ENCODE measurements around the gene RBMS3. TPM values are rescaled to one million over a fixed set of nuclear protein-coding genes. Genes with fewer than 3 reads are reported as not detected.

Gene RBMS3
- total and polyA plus RNA-seq, 2 of the 13 experiments (the other 11 are each of a cell fraction or from before 2014, with no cell fraction given): not detected

GRCh38 chr3:29559741-29560465 lies 279.0 kb downstream of the RBMS3 start:
- ATAC-seq (no peak), DNase-seq (ENCODE audit: low spot score) (no peak), FAIRE-seq (no peak)
- H3K4me2 ChIP-seq (ENCODE audit: low read depth, low read length): no peak overlapping the region
- ChIA-PET POLR2A (no interaction called here), CTCF (ENCODE audit: low intra/inter-chr PET ratio, low total read pairs) (no interaction called here)
- no TSS peak for BruUV-seq (replicated peaks)
- WGBS (ENCODE audit: low lambda C conversion rate): 2% methylated on average over 1 of the region's 1 CpG
- H3K27me3 ChIP-seq (ENCODE audit: control insufficient read depth in 1 of 2, insufficient read depth in 2 of 2, low read length in 2 of 2): no peaks in the 10 kb centered on the region
- H3K36me3 ChIP-seq (replicated peaks in 1 of 2; ENCODE audit: control insufficient read depth in 1 of 2, insufficient read depth in 2 of 2, low read length in 2 of 2): no peaks in the 10 kb centered on the region
- no peaks in the 10 kb centered on the region for H3K79me2 ChIP-seq (ENCODE audit: insufficient read depth, low read length)
- in situ Hi-C loops (cut with HindIII; ENCODE audit: extremely low pct_ligation_motif_present, low pct_unique_long_range_greater_than_20kb): no loop called here
- no peak overlapping the region for H3K27ac ChIP-seq (ENCODE audit: extremely low read length, insufficient read depth, low read length)
- no peaks in the 10 kb centered on the region for H3K4me1 ChIP-seq (ENCODE audit: insufficient read depth, low read length)
- H4K20me1 ChIP-seq (ENCODE audit: insufficient read depth, low read length): no peaks in the 10 kb centered on the region
- no peak overlapping the region for H2AFZ ChIP-seq (ENCODE audit: low read length)
- no peak overlapping the region for H3K4me3 ChIP-seq (replicated peaks in 1 of 3; ENCODE audit: insufficient read depth in 1 of 3, low read depth in 2 of 3, low read length in 3 of 3)
- no peaks in the 10 kb centered on the region for H3K9me3 ChIP-seq (ENCODE audit: low read length)
- no peak overlapping the region for H3K9ac ChIP-seq (ENCODE audit: insufficient read depth, low read depth, low read length)
- intact Hi-C loops (cut with micrococcal nuclease; ENCODE audit: unreplicated experiment): no loop called here
- TF ChIP-seq RELA (CRISPR knock-in tag; IDR thresholded peaks at IDR 0.05): no peak
- TF ChIP-seq, protein P1, sequence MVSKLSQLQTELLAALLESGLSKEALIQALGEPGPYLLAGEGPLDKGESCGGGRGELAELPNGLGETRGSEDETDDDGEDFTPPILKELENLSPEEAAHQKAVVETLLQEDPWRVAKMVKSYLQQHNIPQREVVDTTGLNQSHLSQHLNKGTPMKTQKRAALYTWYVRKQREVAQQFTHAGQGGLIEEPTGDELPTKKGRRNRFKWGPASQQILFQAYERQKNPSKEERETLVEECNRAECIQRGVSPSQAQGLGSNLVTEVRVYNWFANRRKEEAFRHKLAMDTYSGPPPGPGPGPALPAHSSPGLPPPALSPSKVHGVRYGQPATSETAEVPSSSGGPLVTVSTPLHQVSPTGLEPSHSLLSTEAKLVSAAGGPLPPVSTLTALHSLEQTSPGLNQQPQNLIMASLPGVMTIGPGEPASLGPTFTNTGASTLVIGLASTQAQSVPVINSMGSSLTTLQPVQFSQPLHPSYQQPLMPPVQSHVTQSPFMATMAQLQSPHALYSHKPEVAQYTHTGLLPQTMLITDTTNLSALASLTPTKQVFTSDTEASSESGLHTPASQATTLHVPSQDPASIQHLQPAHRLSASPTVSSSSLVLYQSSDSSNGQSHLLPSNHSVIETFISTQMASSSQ (IDR thresholded peaks at IDR 0.05; ENCODE audit: low read depth): no peak
- TF ChIP-seq, protein P1 (CRISPR knock-in tag; IDR thresholded peaks at IDR 0.05; ENCODE audit: borderline replicate concordance): no peak
- TF ChIP-seq, protein P2, sequence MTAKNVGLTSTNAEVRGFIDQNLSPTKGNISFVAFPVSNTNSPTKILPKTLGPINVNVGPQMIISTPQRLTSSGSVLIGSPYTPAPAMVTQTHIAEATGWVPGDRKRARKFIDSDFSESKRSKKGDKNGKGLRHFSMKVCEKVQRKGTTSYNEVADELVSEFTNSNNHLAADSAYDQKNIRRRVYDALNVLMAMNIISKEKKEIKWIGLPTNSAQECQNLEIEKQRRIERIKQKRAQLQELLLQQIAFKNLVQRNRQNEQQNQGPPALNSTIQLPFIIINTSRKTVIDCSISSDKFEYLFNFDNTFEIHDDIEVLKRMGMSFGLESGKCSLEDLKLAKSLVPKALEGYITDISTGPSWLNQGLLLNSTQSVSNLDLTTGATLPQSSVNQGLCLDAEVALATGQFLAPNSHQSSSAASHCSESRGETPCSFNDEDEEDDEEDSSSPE (CRISPR knock-in tag; IDR thresholded peaks at IDR 0.05): no peak
- TF ChIP-seq ZNF564 (CRISPR knock-in tag; IDR thresholded peaks at IDR 0.05): no peak
- TF ChIP-seq, protein P3, sequence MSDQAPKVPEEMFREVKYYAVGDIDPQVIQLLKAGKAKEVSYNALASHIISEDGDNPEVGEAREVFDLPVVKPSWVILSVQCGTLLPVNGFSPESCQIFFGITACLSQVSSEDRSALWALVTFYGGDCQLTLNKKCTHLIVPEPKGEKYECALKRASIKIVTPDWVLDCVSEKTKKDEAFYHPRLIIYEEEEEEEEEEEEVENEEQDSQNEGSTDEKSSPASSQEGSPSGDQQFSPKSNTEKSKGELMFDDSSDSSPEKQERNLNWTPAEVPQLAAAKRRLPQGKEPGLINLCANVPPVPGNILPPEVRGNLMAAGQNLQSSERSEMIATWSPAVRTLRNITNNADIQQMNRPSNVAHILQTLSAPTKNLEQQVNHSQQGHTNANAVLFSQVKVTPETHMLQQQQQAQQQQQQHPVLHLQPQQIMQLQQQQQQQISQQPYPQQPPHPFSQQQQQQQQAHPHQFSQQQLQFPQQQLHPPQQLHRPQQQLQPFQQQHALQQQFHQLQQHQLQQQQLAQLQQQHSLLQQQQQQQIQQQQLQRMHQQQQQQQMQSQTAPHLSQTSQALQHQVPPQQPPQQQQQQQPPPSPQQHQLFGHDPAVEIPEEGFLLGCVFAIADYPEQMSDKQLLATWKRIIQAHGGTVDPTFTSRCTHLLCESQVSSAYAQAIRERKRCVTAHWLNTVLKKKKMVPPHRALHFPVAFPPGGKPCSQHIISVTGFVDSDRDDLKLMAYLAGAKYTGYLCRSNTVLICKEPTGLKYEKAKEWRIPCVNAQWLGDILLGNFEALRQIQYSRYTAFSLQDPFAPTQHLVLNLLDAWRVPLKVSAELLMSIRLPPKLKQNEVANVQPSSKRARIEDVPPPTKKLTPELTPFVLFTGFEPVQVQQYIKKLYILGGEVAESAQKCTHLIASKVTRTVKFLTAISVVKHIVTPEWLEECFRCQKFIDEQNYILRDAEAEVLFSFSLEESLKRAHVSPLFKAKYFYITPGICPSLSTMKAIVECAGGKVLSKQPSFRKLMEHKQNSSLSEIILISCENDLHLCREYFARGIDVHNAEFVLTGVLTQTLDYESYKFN (CRISPR knock-in tag; conservative IDR thresholded peaks at IDR 0.05): no peak
- TF ChIP-seq ZNF44 (CRISPR knock-in tag; IDR thresholded peaks at IDR 0.05): no peak
- TF ChIP-seq PPARG (CRISPR knock-in tag; conservative IDR thresholded peaks at IDR 0.05): no peak
- TF ChIP-seq, protein P4, sequence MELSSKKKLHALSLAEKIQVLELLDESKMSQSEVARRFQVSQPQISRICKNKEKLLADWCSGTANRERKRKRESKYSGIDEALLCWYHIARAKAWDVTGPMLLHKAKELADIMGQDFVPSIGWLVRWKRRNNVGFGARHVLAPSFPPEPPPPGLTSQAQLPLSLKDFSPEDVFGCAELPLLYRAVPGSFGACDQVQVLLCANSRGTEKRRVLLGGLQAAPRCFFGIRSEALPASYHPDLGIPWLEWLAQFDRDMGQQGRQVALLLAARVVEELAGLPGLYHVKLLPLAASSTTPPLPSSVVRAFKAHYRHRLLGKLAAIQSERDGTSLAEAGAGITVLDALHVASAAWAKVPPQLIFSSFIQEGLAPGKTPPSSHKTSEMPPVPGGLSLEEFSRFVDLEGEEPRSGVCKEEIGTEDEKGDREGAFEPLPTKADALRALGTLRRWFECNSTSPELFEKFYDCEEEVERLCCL (CRISPR knock-in tag; IDR thresholded peaks at IDR 0.05; ENCODE audit: borderline replicate concordance): no peak
- TF ChIP-seq ZNF720 (CRISPR knock-in tag; IDR thresholded peaks at IDR 0.05): no peak
- no peak for TF ChIP-seq TRIM22 (IDR thresholded peaks at IDR 0.05)
- no peak for TF ChIP-seq REL (CRISPR knock-in tag; conservative IDR thresholded peaks at IDR 0.05)
